ENCODE results near the gene RCAN3.
"Not testable (repeated sequence)": the region's sequence is repeated elsewhere in the genome, so short reads cannot be mapped to it uniquely, and the experiment has no call there.

RCAN3 gene

DNA sequence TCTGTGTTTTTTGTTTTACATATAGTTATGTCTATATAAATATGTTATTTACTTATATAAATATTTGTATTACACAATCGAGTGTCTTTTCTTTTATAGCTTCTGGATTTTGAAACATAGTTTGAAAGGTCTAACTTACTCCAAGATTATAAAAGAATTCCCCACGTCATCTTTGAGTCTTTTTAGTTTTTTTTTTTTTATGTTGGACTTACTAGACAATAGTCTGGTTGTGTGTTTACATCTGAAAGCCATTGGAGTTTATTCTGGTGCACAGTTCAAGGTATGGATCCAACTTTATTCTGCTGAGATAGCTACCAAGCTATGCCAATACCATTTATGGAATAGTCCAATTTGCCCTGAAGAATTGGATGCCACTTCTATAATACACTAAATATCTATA is 26.1 kb upstream of the RCAN3 start:
- H3K36me3 Mint-ChIP-seq = peaks cover 5% of the 10 kb centered on the region
- peaks cover 39% of the 10 kb centered on the region for H3K4me1 Mint-ChIP-seq
- H3K27ac Mint-ChIP-seq = peak overlapping the region; percentile 59
- H3K9me3 Mint-ChIP-seq = no peaks in the 10 kb centered on the region
- H3K4me3 Mint-ChIP-seq = no peak overlapping the region
- H3K27me3 Mint-ChIP-seq = no peaks in the 10 kb centered on the region

DNA sequence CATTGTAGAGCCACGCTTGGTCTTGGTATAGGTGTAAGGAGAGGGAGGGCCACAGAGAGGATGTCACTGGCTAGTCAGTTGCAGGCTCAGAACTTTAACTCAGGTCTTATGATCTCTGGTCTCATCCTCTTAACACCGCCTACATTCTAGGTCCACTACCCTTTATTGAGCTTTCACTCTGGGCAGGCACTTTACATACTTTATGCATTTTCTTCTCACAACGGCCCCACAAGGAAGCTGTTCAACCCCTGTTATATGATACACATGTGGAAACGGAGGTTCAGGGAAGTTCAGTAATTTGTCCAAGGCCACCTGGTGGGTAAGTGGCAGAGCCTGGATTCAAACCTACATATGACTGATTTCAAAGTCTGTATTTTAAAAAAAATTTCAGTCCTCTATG is 25.3 kb upstream of the RCAN3 start:
- peak overlapping the region; percentile 10 for H3K27ac Mint-ChIP-seq
- no peaks in the 10 kb centered on the region for H3K9me3 Mint-ChIP-seq
- H3K4me1 Mint-ChIP-seq = peaks cover 43% of the 10 kb centered on the region
- H3K4me3 Mint-ChIP-seq = no peak overlapping the region
- H3K36me3 Mint-ChIP-seq = peaks cover 5% of the 10 kb centered on the region
- H3K27me3 Mint-ChIP-seq = no peaks in the 10 kb centered on the region

DNA sequence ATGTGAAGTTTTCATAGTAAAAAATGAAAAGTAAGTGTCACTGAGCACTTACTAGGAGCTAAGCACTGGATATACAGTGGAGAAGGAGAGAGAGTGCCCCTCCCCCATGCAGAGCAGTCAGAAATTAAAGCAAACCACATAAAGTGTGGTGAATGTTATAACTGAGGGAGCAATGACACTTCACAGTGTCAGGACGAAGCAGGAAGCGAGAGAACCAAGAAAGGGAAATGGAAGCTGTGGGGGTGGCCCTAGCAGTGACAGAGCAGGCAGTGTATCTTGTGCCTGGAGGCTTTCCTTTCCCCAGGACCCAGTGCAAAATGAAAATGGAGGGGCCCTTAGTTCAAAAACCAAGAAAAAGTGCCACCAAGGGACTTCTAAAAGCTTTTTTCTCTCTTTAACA is 21.5 kb upstream of the RCAN3 start:
- H3K36me3 Mint-ChIP-seq = no peaks in the 10 kb centered on the region
- H3K9me3 Mint-ChIP-seq = no peaks in the 10 kb centered on the region
- H3K4me3 Mint-ChIP-seq = peak overlapping the region; percentile 67
- H3K4me1 Mint-ChIP-seq = peaks cover 62% of the 10 kb centered on the region
- H3K27me3 Mint-ChIP-seq = no peaks in the 10 kb centered on the region
- H3K27ac Mint-ChIP-seq = peak overlapping the region; percentile 95

DNA sequence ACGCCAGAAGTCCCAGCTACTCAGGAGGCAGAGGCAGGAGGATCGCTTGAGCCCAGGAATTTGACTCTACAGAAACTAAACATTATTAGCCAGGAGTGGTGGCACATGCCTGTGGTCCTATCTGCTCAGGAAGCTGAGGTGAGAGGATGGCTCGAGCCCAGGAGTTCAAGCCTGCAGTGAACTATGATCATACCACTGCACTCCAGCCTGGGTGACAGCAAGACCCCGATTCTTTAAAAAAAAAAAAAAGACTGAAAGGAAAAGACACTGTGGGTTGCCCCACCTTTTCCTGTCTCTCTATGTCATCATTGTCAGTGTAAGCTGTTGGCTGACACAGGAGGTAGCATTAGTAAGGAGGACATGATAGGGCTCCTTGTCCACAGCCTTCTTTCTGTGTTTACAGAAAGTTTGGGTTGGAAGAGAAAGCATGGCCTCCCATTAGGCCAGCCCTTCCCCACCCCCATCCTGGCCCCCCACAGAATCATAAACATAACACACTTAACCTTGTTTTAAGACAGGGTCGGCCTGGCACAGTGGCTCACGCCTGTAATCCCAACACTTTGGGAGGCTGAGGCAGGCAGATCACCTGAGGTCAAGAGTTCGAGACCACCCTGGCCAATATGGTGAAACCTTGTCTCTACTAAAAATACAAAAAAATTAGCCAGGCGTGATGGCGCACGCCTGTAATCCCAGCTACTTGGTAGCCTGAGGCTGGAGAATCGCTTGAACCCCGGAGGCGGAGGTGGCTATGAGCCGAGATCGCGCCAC is 20.6 kb upstream of the RCAN3 start:
- H3K36me3 Mint-ChIP-seq = no peaks in the 10 kb centered on the region
- peak overlapping the region; percentile 67 for H3K4me3 Mint-ChIP-seq
- no peaks in the 10 kb centered on the region for H3K27me3 Mint-ChIP-seq
- H3K27ac Mint-ChIP-seq = peak overlapping the region; percentile 95
- H3K9me3 Mint-ChIP-seq = no peaks in the 10 kb centered on the region
- peaks cover 61% of the 10 kb centered on the region for H3K4me1 Mint-ChIP-seq

- Mint-ChIP-seq H3K36me3 (peaks cover 2% of the 10 kb centered on the region), H3K4me3 (peak overlapping the region; percentile 51), H3K4me1 (peaks cover 64% of the 10 kb centered on the region), H3K27ac (peak overlapping the region; percentile 94), H3K9me3 (no peaks in the 10 kb centered on the region), H3K27me3 (no peaks in the 10 kb centered on the region)
Observed at GRCh38 chr1:24483441-24483840, 19.2 kb upstream of the RCAN3 start.

DNA sequence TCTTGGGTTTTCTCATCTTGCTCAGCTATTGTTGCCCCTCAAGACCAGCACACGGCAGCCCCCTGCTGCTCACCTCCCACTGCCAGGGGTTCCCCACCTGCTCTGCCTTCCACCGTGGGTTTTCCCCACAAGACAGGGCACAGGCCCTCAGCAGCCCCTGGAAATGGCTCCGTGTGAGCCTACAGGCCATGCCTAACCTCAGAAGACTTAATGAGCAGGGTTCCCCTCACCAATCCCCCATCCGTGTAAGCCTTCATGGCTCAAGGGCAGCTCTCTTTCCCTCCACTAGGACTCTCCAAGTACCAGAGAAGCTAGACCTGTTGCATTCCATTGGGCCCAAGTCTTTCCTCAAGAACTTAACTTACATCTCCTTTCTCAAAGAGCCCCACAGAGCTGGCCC is 18.4 kb upstream of the RCAN3 start:
- Mint-ChIP-seq H3K4me1 (peaks cover 71% of the 10 kb centered on the region), H3K9me3 (no peaks in the 10 kb centered on the region), H3K27ac (peak overlapping the region; percentile 95), H3K27me3 (no peaks in the 10 kb centered on the region), H3K36me3 (peaks cover 2% of the 10 kb centered on the region), H3K4me3 (peak overlapping the region; percentile 45)

DNA sequence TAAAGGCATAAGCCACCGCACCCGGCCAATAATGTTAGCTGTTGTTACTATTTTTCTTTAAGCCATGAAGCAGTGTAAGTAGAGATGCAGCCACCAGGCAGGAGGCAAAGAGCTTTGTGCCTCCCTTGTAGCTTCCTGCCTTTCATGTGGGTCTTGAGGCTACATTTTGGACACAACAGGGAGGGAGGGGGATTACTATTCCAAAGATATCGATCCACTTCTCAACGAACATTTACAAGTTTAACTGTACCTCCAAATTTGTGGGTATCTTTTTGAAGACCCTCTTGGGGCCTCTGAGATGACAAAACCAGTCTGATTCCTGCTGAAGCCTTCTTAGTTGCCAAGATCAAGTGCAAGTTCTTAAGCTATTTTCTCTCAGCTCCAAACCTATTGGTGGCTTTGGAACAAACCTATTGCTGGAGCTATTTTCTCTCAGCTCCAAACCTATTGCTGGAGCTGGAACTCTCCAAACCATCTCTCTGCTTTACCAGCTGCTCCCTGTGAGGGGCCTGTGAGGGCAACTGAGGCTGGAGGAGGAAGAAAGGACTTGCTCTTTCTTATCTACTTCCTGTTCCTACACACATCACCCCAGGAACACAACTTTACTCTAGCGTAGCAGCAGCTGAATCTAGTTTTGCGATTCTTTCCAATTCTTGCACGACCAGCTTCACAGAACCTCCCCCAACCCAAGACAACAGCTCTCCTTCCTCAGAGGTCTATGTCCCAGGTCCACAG is 16.1 kb upstream of the RCAN3 start:
- Mint-ChIP-seq H3K9me3 (no peaks in the 10 kb centered on the region), H3K4me1 (peaks cover 72% of the 10 kb centered on the region), H3K4me3 (peak overlapping the region; percentile 53), H3K27me3 (no peaks in the 10 kb centered on the region), H3K36me3 (peaks cover 2% of the 10 kb centered on the region), H3K27ac (peak overlapping the region; percentile 96)

DNA sequence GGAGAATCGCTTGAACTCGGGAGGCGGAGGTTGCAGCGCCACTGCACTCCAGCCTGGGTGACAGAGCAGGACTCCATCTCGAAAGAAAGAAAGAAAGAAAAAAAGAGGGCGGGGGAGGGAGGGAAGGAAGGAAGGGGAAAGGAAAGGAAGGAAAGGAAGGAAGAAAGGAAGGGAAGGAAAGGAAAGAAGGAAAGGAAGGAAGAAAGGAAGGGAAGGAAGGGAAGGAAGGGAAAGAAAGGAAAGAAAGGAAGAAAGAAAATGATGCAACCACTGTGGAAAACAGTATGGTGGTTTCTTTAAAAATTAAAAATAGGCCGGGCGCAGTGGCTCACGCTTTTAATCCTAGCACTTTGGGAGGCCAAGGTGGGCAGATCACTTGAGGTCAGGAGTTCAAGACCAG is 15.2 kb upstream of the RCAN3 start:
- H3K36me3 Mint-ChIP-seq = peaks cover 2% of the 10 kb centered on the region
- no peaks in the 10 kb centered on the region for H3K27me3 Mint-ChIP-seq
- H3K4me1 Mint-ChIP-seq = peaks cover 70% of the 10 kb centered on the region
- H3K4me3 Mint-ChIP-seq = peak overlapping the region; percentile 53
- H3K9me3 Mint-ChIP-seq = no peaks in the 10 kb centered on the region
- peak overlapping the region; percentile 96 for H3K27ac Mint-ChIP-seq

DNA sequence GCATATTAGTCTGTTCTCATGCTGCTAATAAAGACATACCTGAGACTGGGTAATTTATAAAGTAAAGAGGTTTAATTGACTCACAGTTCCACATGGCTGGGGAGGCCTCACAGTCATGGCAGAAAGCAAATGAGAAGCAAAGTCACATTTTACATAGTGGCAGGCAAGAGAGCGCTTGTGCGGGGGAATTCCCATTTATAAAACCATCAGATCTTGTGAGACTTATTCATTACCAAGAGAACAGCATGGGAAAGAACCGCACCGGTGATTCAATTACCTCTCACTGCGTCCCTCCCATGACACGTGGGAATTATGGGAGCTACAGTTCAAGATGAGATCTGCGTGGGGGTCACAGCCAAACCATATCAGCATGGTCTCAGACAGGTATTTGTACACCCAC is 14.5 kb upstream of the RCAN3 start:
- not testable (repeated sequence) for H3K27me3 Mint-ChIP-seq, H3K36me3 Mint-ChIP-seq, H3K9me3 Mint-ChIP-seq
- Mint-ChIP-seq H3K4me3 (peak overlapping the region; percentile 56), H3K4me1 (peaks cover 69% of the 10 kb centered on the region), H3K27ac (peak overlapping the region; percentile 96)

DNA sequence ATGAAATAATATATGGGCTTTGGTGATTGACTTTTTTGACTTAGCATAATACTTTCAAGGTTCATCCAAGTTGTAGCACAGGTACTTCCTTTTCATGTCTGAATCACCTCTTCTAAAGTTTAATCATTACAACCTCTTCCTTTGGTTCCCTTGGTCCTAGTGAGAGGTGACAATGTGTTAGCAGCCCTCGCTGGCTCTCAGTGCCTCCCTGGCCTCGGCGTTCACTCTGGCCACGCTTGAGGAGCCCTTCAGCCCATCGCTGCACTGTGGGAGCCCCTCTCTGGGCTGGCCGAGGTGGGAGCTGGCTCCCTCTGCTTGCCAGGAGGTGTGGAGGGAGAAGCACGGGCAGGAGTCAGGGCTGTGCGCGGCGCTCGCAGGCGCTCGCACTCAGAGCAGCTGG is 13.0 kb upstream of the RCAN3 start:
- Mint-ChIP-seq H3K9me3 (no peaks in the 10 kb centered on the region), H3K27ac (peak overlapping the region; percentile 96), H3K27me3 (no peaks in the 10 kb centered on the region), H3K4me3 (no peak overlapping the region), H3K4me1 (peaks cover 54% of the 10 kb centered on the region), H3K36me3 (peaks cover 2% of the 10 kb centered on the region)

GRCh38 chr1:24490101-24490781 is 12.4 kb upstream of the RCAN3 start:
- no peaks in the 10 kb centered on the region for H3K9me3 Mint-ChIP-seq
- peaks cover 52% of the 10 kb centered on the region for H3K4me1 Mint-ChIP-seq
- H3K4me3 Mint-ChIP-seq = no peak overlapping the region
- H3K27me3 Mint-ChIP-seq = no peaks in the 10 kb centered on the region
- no peak overlapping the region for H3K27ac Mint-ChIP-seq
- H3K36me3 Mint-ChIP-seq = peaks cover 3% of the 10 kb centered on the region

DNA sequence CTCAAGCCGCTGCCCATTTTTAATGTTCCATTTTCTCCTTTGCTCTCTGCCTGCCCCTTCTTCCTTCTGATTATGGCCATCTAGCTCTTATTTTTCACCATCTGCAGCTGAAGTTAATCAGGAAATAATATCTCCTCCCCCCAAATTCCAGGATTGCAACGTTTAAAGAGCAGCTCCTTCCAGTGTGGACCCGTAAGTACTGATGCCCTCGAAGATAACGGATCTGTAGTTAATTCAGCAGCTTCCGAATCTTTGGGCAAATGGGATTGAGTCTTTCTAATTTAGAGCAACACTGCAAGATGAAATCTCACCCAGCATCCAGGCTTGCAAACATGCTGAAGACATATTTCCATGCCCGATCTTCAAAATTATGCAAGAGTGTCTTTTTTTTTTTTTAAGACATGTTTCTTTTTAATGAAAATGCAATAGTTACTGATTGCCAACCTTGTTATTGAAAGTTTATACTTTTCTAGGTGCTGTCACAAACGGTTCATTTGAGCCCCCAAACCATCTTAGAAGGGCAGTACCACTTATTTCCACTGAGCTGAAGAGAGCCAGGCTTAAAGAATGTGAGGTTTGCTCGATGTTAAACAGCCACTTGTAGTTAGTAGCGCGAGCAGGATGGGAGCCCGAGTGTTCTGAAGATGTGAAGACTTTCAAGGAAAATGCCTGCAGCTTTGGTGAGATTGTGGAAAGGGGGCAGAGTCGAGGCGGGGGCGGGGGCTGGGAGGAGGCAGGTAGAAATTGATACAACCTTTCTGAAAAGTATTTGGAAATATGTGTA is 10.9 kb upstream of the RCAN3 start:
- Mint-ChIP-seq H3K27me3 (no peaks in the 10 kb centered on the region), H3K4me1 (peaks cover 40% of the 10 kb centered on the region), H3K9me3 (no peaks in the 10 kb centered on the region), H3K27ac (no peak overlapping the region), H3K4me3 (no peak overlapping the region), H3K36me3 (peaks cover 3% of the 10 kb centered on the region)

GRCh38 chr1:24492935-24493334 is 9.7 kb upstream of the RCAN3 start:
- H3K36me3 Mint-ChIP-seq = not testable (repeated sequence)

GRCh38 chr1:24493785-24494184 is 8.9 kb upstream of the RCAN3 start:
- Mint-ChIP-seq H3K36me3 (peaks cover 1% of the 10 kb centered on the region), H3K4me3 (no peak overlapping the region), H3K4me1 (peaks cover 35% of the 10 kb centered on the region)

More at GRCh38 chr1:24492935-24493334, 9.7 kb upstream of the RCAN3 start:
- peaks cover 35% of the 10 kb centered on the region for H3K4me1 Mint-ChIP-seq
- H3K27me3 Mint-ChIP-seq, H3K4me3 Mint-ChIP-seq, H3K9me3 Mint-ChIP-seq: not testable (repeated sequence)
- H3K27ac Mint-ChIP-seq = peak overlapping the region; percentile 46

DNA sequence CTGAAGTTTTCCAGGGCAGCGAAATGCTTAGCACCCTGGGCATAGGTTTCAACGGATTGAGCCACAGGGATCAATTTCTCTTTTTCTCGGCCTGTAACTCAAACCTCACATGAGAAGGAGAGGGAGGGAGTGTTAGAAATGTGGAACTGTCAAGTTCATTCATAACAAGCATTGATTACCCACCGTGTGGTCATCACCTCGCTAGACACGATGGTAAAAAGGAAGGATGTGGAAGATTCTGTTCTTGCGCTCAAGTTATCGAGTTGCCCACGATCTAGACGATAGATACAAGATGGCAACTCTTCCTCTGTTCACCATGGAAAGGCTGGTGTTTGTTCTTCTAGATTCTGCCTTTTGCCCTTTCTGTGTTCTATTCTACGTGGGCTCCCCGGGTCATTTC is 4.0 kb upstream of the RCAN3 start:
- peaks cover 42% of the 10 kb centered on the region for H3K4me1 Mint-ChIP-seq
- H3K4me3 Mint-ChIP-seq = no peak overlapping the region
- H3K36me3 Mint-ChIP-seq = peaks cover 5% of the 10 kb centered on the region
- H3K27me3 Mint-ChIP-seq = no peaks in the 10 kb centered on the region
- H3K9me3 Mint-ChIP-seq = peaks cover 7% of the 10 kb centered on the region
- H3K27ac Mint-ChIP-seq = peak overlapping the region; percentile 79

More at GRCh38 chr1:24493785-24494184, 8.9 kb upstream of the RCAN3 start:
- Mint-ChIP-seq H3K27ac (no peak overlapping the region), H3K9me3 (peaks cover under 1% of the 10 kb centered on the region), H3K27me3 (no peaks in the 10 kb centered on the region)

All from activated naive CD4-positive, alpha-beta T cell treated with anti-CD3 and anti-CD28 coated beads, Interleukin-2, amount 50 U/mL, for 24 hours (primary cell).